ENCODE results near the gene FCGR3A.
"Not testable (repeated sequence)": the region's sequence is repeated elsewhere in the genome, so short reads cannot be mapped to it uniquely, and the experiment has no call there.

FCGR3A gene

GRCh38 chr1:161566602-161566960 is 17.0 kb upstream of the FCGR3A start:
- not testable (repeated sequence) for H3K27ac Mint-ChIP-seq; H3K36me3 Mint-ChIP-seq; ATAC-seq; H3K4me1 Mint-ChIP-seq; DNase-seq (ENCODE audit: low spot score in 2 of 2); H3K9me3 Mint-ChIP-seq
- peak overlapping the region; percentile 12 for H3K4me3 Mint-ChIP-seq

- not testable (repeated sequence) for DNase-seq (ENCODE audit: low spot score in 2 of 2); H3K36me3 Mint-ChIP-seq; ATAC-seq; H3K9me3 Mint-ChIP-seq; H3K27ac Mint-ChIP-seq; H3K4me3 Mint-ChIP-seq
- H3K4me1 Mint-ChIP-seq = peaks cover 17% of the 10 kb centered on the region
Measured at GRCh38 chr1:161563522-161563921, 13.9 kb upstream of the FCGR3A start.

- peaks cover 17% of the 10 kb centered on the region for H3K4me1 Mint-ChIP-seq
- DNase-seq (ENCODE audit: low spot score in 2 of 2); H3K27ac Mint-ChIP-seq; ATAC-seq; H3K36me3 Mint-ChIP-seq; H3K4me3 Mint-ChIP-seq; H3K9me3 Mint-ChIP-seq: not testable (repeated sequence)
Measured at GRCh38 chr1:161562441-161562840, 12.8 kb upstream of the FCGR3A start.

- ATAC-seq = peak; percentile 51
- H3K36me3 Mint-ChIP-seq; H3K4me3 Mint-ChIP-seq; H3K9me3 Mint-ChIP-seq; DNase-seq (ENCODE audit: low spot score in 2 of 2); H3K27ac Mint-ChIP-seq: not testable (repeated sequence)
- H3K4me1 Mint-ChIP-seq = peaks cover 13% of the 10 kb centered on the region
Measured at GRCh38 chr1:161560960-161561715, 11.5 kb upstream of the FCGR3A start.

GRCh38 chr1:161557506-161558450 is 8.2 kb upstream of the FCGR3A start:
- H3K4me3 Mint-ChIP-seq; ATAC-seq; H3K9me3 Mint-ChIP-seq; DNase-seq (ENCODE audit: low spot score in 2 of 2); H3K36me3 Mint-ChIP-seq; H3K27ac Mint-ChIP-seq: not testable (repeated sequence)
- peaks cover 29% of the 10 kb centered on the region for H3K4me1 Mint-ChIP-seq

GRCh38 chr1:161556990-161557389 is 7.4 kb upstream of the FCGR3A start:
- not testable (repeated sequence) for DNase-seq (ENCODE audit: low spot score in 2 of 2); H3K27ac Mint-ChIP-seq; H3K9me3 Mint-ChIP-seq; H3K4me3 Mint-ChIP-seq; H3K36me3 Mint-ChIP-seq; ATAC-seq
- H3K4me1 Mint-ChIP-seq = peaks cover 29% of the 10 kb centered on the region

GRCh38 chr1:161556143-161556542 is 6.5 kb upstream of the FCGR3A start:
- Mint-ChIP-seq H3K4me1 (peaks cover 28% of the 10 kb centered on the region), H3K27ac (peak overlapping the region; percentile 44)
- not testable (repeated sequence) for ATAC-seq; H3K4me3 Mint-ChIP-seq; DNase-seq (ENCODE audit: low spot score in 2 of 2); H3K36me3 Mint-ChIP-seq; H3K9me3 Mint-ChIP-seq

- H3K4me3 Mint-ChIP-seq, H3K36me3 Mint-ChIP-seq, H3K9me3 Mint-ChIP-seq: not testable (repeated sequence)
- DNase-seq (ENCODE audit: low spot score in 2 of 2) = peak in 1 of 2 donors; percentile 67
- peak; percentile 93 for ATAC-seq
- Mint-ChIP-seq H3K4me1 (peaks cover 24% of the 10 kb centered on the region), H3K27ac (peak overlapping the region; percentile 44)
Measured at GRCh38 chr1:161554815-161555417, 5.3 kb upstream of the FCGR3A start.

GRCh38 chr1:161554340-161554739 is 4.7 kb upstream of the FCGR3A start:
- H3K27ac Mint-ChIP-seq; DNase-seq (ENCODE audit: low spot score in 2 of 2); H3K36me3 Mint-ChIP-seq; H3K4me3 Mint-ChIP-seq; ATAC-seq; H3K9me3 Mint-ChIP-seq: not testable (repeated sequence)
- peaks cover 24% of the 10 kb centered on the region for H3K4me1 Mint-ChIP-seq

GRCh38 chr1:161553631-161554030 is 4.0 kb upstream of the FCGR3A start:
- DNase-seq (ENCODE audit: low spot score in 2 of 2); H3K9me3 Mint-ChIP-seq; H3K36me3 Mint-ChIP-seq; H3K4me3 Mint-ChIP-seq; H3K27ac Mint-ChIP-seq; ATAC-seq: not testable (repeated sequence)
- peaks cover 24% of the 10 kb centered on the region for H3K4me1 Mint-ChIP-seq

GRCh38 chr1:161550942-161551341 is 1.3 kb upstream of the FCGR3A start:
- ATAC-seq; DNase-seq (ENCODE audit: low spot score in 2 of 2); H3K4me3 Mint-ChIP-seq; H3K9me3 Mint-ChIP-seq; H3K36me3 Mint-ChIP-seq: not testable (repeated sequence)
- H3K27ac Mint-ChIP-seq = peak overlapping the region; percentile 61
- peaks cover 24% of the 10 kb centered on the region for H3K4me1 Mint-ChIP-seq

GRCh38 chr1:161548749-161549406 is 740 bp downstream of the FCGR3A start:
- H3K9me3 Mint-ChIP-seq; H3K36me3 Mint-ChIP-seq; ATAC-seq; DNase-seq (ENCODE audit: low spot score in 2 of 2): not testable (repeated sequence)
- peak overlapping the region; percentile 25 for H3K4me3 Mint-ChIP-seq
- peak overlapping the region; percentile 61 for H3K27ac Mint-ChIP-seq
- H3K4me1 Mint-ChIP-seq = peaks cover 14% of the 10 kb centered on the region

- H3K9me3 Mint-ChIP-seq; H3K36me3 Mint-ChIP-seq; ATAC-seq; DNase-seq (ENCODE audit: low spot score in 2 of 2); H3K27ac Mint-ChIP-seq; H3K4me3 Mint-ChIP-seq: not testable (repeated sequence)
- peaks cover 16% of the 10 kb centered on the region for H3K4me1 Mint-ChIP-seq
Measured at GRCh38 chr1:161547995-161548741, 1.4 kb downstream of the FCGR3A start.

GRCh38 chr1:161545005-161545731 is 4.5 kb downstream of the FCGR3A start:
- H3K27ac Mint-ChIP-seq; H3K36me3 Mint-ChIP-seq; H3K9me3 Mint-ChIP-seq; DNase-seq (ENCODE audit: low spot score in 2 of 2): not testable (repeated sequence)
- Mint-ChIP-seq H3K4me3 (peak overlapping the region; percentile 5), H3K4me1 (peaks cover 42% of the 10 kb centered on the region)
- ATAC-seq = peak; percentile 75
